Mesendoderm (in vitro differentiated cells): Measurements from ENCODE around the gene GUK1.

Experiments
- DNase-seq: peaks from one replicate; pipeline ENCODE4 v3.0.0; 2013
- H2AK5ac ChIP-seq: 2 replicates; pipeline ENCODE4 v1.6.1; 2013; ENCODE audit warnings: low read length, inconsistent platforms
- H2BK120ac ChIP-seq: 2 replicates; pipeline ENCODE4 v1.6.1; 2013; ENCODE audit warnings: low read depth, mild to moderate bottlenecking, low read length, moderate library complexity, mixed read lengths
- H2BK15ac ChIP-seq: replicated peaks from 2 replicates; pipeline ENCODE4 v1.6.1; 2013; ENCODE audit warnings: low read depth, mild to moderate bottlenecking, moderate library complexity
- H2BK5ac ChIP-seq: 2 replicates; pipeline ENCODE4 v1.6.1; 2013; ENCODE audit warnings: low read length, inconsistent platforms
- H3K18ac ChIP-seq: 2 replicates; pipeline ENCODE4 v1.6.1; 2013; ENCODE audit warnings: mild to moderate bottlenecking, low read length, mixed read lengths
- H3K23ac ChIP-seq: one replicate; pipeline ENCODE4 v1.6.1; 2013; ENCODE audit warnings: low read length
- H3K27ac ChIP-seq: 2 replicates; pipeline ENCODE4 v1.5.1; 2013; ENCODE audit warnings: low read depth, mild to moderate bottlenecking, inconsistent platforms, low read length, moderate library complexity
- H3K27me3 ChIP-seq: 2 replicates; pipeline ENCODE4 v1.6.1; 2013; ENCODE audit warnings: low read length, control low read depth, mild to moderate bottlenecking, inconsistent platforms; ENCODE audit not compliant: insufficient read depth, poor library complexity
- H3K36me3 ChIP-seq: 2 replicates; pipeline ENCODE4 v1.6.1; 2013; ENCODE audit warnings: low read length, inconsistent platforms; ENCODE audit not compliant: control insufficient read depth, insufficient read depth
- H3K4ac ChIP-seq: one replicate; pipeline ENCODE4 v1.6.1; 2013; ENCODE audit warnings: low read depth, mild to moderate bottlenecking, low read length, moderate library complexity
- H3K4me1 ChIP-seq: 2 replicates; pipeline ENCODE4 v1.6.1; 2013; ENCODE audit warnings: low read depth, low read length, inconsistent platforms; ENCODE audit not compliant: control insufficient read depth
- H3K4me2 ChIP-seq: 2 replicates; pipeline ENCODE4 v1.6.1; 2013; ENCODE audit warnings: low read length
- H3K4me3 ChIP-seq: 2 replicates; pipeline ENCODE4 v1.5.1; 2013; ENCODE audit warnings: mild to moderate bottlenecking, low read length
- H3K56ac ChIP-seq: one replicate; pipeline ENCODE4 v1.6.1; 2013; ENCODE audit warnings: low read length
- H3K79me1 ChIP-seq: 2 replicates; pipeline ENCODE4 v1.6.1; 2013; ENCODE audit warnings: low read length, inconsistent platforms
- H3K79me2 ChIP-seq: 2 replicates; pipeline ENCODE4 v1.6.1; 2013; ENCODE audit warnings: mild to moderate bottlenecking, low read length; ENCODE audit not compliant: control insufficient read depth, insufficient read depth
- H3K9ac ChIP-seq: 2 replicates; pipeline ENCODE4 v1.6.1; 2013; ENCODE audit warnings: low read length, inconsistent platforms
- H4K5ac ChIP-seq: one replicate; pipeline ENCODE4 v1.6.1; 2013; ENCODE audit warnings: low read length
- H4K8ac ChIP-seq: one replicate; pipeline ENCODE4 v1.6.1; 2013; ENCODE audit warnings: low read depth, mild to moderate bottlenecking, control low read depth, low read length, moderate library complexity
- WGBS: extraction: QIAGEN DNeasy Blood & Tissue Kit; methylation state at CpG from one replicate; pipeline ENCODE4 v1.1.7; 2013; ENCODE audit warnings: low lambda C conversion rate, missing lambda C conversion rate; ENCODE audit not compliant: insufficient coverage; ENCODE audit errors: extremely low coverage; 5-methylcytosine and 5-hydroxymethylcytosine counted together

Gene GUK1

DNA sequence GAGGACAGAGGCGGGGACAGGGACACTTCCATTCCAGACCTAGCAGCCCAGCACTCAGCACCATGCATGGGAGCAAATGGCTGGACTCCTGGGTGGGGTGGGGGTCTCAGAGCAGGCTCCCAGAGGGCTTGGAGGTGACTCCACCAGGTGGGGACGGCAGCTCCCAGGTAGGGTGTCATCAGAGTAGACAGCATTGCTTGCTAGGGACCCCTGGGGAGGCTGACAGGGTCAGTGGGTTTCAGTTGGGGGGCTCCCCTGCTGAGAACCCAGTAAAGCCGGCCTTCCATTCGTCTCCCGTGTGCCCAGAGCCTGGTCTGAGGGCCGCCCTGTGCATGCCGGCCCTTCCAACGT, 4.9 kb downstream of the GUK1 start:
- DNase-seq = no peak
- no peaks in the 10 kb centered on the region for H3K27me3 ChIP-seq
- no peaks in the 10 kb centered on the region for H3K4me1 ChIP-seq
- no peaks in the 10 kb centered on the region for H3K36me3 ChIP-seq
- H3K4me3 ChIP-seq = no peak overlapping the region
- no peak overlapping the region for H3K4me2 ChIP-seq
- no peak overlapping the region for H3K9ac ChIP-seq
- no peak overlapping the region for H3K4ac ChIP-seq
- H2BK15ac ChIP-seq = no peak overlapping the region
- peaks cover 36% of the 10 kb centered on the region for H3K79me2 ChIP-seq
- H2AK5ac ChIP-seq = no peak overlapping the region
- no peak overlapping the region for H2BK5ac ChIP-seq
- H3K56ac ChIP-seq = no peak overlapping the region
- H3K18ac ChIP-seq = no peak overlapping the region
- no peak overlapping the region for H4K5ac ChIP-seq
- H2BK120ac ChIP-seq = no peak overlapping the region
- H3K23ac ChIP-seq = no peak overlapping the region
- peaks cover 37% of the 10 kb centered on the region for H3K79me1 ChIP-seq
- H3K27ac ChIP-seq = no peak overlapping the region
- H4K8ac ChIP-seq = no peak overlapping the region
- WGBS = no CpG with 5 or more reads among the region's 8 CpGs

DNA sequence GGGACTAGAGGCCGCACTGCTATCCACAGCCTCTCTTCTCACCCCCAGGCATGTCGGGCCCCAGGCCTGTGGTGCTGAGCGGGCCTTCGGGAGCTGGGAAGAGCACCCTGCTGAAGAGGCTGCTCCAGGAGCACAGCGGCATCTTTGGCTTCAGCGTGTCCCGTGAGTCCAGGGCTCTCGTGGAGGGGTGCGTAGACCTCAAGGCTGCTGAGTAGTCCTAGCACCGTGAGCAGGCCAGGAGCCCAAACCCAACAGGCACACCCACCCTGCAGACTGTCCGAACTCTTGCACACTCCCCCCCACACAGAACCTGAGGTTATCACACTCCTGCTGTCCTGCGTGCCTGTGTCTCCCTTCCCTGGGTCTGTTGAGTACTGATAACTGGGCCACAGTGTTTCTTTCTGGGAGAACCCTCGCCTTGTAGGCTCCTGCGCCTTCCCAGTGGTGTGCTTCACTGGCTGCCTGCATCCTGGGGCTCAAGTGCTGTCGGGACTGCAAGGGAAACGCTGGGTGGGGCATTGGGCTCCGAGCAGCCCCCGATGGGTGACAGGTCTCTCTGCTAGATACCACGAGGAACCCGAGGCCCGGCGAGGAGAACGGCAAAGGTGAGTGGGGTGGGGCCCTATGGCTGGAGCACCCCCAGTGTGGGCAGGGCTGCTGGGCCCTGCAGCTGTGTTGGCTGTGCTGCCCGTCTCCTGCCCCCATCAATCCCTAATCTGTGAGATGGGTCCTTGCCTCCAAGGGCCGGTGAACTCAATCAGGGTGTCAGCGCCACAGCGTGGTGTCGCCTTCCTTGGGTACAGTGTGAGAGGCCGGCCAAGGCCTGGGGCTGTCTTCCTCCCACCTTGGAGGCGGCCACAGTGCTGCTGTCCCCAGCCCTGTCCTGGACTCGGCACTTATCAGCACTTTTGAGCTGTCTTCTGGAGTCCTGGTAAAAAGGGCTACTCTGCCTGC, 5.7 kb downstream of the GUK1 start:
- WGBS = no CpG with 5 or more reads among the region's 31 CpGs
- H2BK15ac ChIP-seq = no peak overlapping the region
- no peak overlapping the region for H3K27ac ChIP-seq
- H3K23ac ChIP-seq = no peak overlapping the region
- no peak overlapping the region for H3K9ac ChIP-seq
- H4K8ac ChIP-seq = no peak overlapping the region
- no peaks in the 10 kb centered on the region for H3K27me3 ChIP-seq
- H3K79me1 ChIP-seq = peaks cover 36% of the 10 kb centered on the region
- H2AK5ac ChIP-seq = no peak overlapping the region
- no peak overlapping the region for H2BK5ac ChIP-seq
- H3K4me1 ChIP-seq = no peaks in the 10 kb centered on the region
- no peak overlapping the region for H2BK120ac ChIP-seq
- H3K56ac ChIP-seq = no peak overlapping the region
- DNase-seq = no peak
- H3K18ac ChIP-seq = no peak overlapping the region
- no peaks in the 10 kb centered on the region for H3K36me3 ChIP-seq
- no peak overlapping the region for H3K4ac ChIP-seq
- peaks cover 35% of the 10 kb centered on the region for H3K79me2 ChIP-seq
- no peak overlapping the region for H3K4me3 ChIP-seq
- H3K4me2 ChIP-seq = no peak overlapping the region
- no peak overlapping the region for H4K5ac ChIP-seq

DNA sequence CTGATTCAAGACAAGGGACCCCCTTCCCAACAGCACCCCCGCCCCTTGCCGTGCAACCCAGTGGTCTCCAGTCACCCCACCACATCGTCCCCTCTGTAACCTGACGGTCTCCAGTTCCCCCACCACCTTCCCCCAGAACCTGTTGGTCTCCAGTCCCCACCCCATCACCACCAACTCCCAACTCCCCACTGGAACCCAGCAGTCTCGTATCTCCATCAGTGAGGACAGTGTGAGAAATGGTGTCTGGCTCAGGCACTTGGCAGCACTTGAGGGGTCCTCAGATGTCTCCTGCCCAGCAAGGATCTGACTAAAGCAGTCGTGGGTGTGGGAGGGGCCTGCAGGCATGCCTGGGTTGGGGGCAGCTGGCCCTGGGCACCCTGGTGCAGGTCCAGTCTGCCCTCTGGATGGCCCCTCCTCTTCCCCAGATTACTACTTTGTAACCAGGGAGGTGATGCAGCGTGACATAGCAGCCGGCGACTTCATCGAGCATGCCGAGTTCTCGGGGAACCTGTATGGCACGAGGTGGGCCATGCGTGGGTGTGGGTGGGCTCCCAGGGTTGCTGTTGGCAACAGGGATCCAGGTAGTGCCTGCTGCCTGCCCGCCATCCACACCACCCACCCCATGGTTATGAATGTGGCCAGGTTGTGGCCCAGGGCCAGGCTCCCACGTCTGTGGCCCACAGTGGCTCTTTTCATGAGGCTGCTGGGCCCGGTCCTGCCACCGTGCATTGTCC, 6.5 kb downstream of the GUK1 start:
- Histone ChIP-seq H3K23ac (no peak overlapping the region), H3K18ac (no peak overlapping the region), H2BK15ac (no peak overlapping the region), H2BK120ac (no peak overlapping the region), H3K4me1 (no peaks in the 10 kb centered on the region), H2AK5ac (no peak overlapping the region), H4K5ac (no peak overlapping the region), H3K4me2 (no peak overlapping the region), H3K9ac (no peak overlapping the region), H2BK5ac (no peak overlapping the region), H4K8ac (no peak overlapping the region), H3K4ac (no peak overlapping the region), H3K79me2 (peaks cover 26% of the 10 kb centered on the region), H3K56ac (no peak overlapping the region), H3K27me3 (no peaks in the 10 kb centered on the region), H3K27ac (no peak overlapping the region), H3K4me3 (no peak overlapping the region), H3K36me3 (no peaks in the 10 kb centered on the region), H3K79me1 (peaks cover 28% of the 10 kb centered on the region)
- no peak for DNase-seq
- WGBS = no CpG with 5 or more reads among the region's 18 CpGs

DNA sequence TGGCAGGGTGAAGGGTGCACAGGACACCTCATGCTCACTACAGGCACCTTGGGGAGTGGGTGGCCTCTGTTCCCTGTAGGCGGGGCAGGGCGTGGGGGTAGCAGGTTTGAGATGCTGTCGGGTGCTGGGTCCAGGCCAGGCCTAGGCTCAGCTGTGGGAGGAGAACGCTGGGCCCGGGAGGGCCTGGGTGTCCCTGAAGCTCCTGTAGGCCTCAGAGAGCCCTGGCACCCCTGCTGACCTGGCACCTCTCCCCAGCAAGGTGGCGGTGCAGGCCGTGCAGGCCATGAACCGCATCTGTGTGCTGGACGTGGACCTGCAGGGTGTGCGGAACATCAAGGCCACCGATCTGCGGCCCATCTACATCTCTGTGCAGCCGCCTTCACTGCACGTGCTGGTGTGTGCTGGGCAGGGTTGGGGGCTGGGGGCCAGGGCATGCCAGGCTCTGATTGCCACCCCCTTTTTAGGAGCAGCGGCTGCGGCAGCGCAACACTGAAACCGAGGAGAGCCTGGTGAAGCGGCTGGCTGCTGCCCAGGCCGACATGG, 7.1 kb downstream of the GUK1 start:
- H3K79me2 ChIP-seq = peaks cover 20% of the 10 kb centered on the region
- no peak overlapping the region for H2BK5ac ChIP-seq
- H4K8ac ChIP-seq = no peak overlapping the region
- no peaks in the 10 kb centered on the region for H3K27me3 ChIP-seq
- H2BK15ac ChIP-seq = no peak overlapping the region
- H3K27ac ChIP-seq = no peak overlapping the region
- DNase-seq = no peak
- H2AK5ac ChIP-seq = no peak overlapping the region
- H3K4me2 ChIP-seq = no peak overlapping the region
- no peak overlapping the region for H3K4ac ChIP-seq
- no CpG with 5 or more reads among the region's 20 CpGs for WGBS
- H3K36me3 ChIP-seq = no peaks in the 10 kb centered on the region
- no peak overlapping the region for H3K18ac ChIP-seq
- no peak overlapping the region for H3K4me3 ChIP-seq
- no peak overlapping the region for H2BK120ac ChIP-seq
- no peak overlapping the region for H3K9ac ChIP-seq
- no peak overlapping the region for H3K23ac ChIP-seq
- no peak overlapping the region for H4K5ac ChIP-seq
- H3K79me1 ChIP-seq = peaks cover 22% of the 10 kb centered on the region
- no peak overlapping the region for H3K56ac ChIP-seq
- no peaks in the 10 kb centered on the region for H3K4me1 ChIP-seq

DNA sequence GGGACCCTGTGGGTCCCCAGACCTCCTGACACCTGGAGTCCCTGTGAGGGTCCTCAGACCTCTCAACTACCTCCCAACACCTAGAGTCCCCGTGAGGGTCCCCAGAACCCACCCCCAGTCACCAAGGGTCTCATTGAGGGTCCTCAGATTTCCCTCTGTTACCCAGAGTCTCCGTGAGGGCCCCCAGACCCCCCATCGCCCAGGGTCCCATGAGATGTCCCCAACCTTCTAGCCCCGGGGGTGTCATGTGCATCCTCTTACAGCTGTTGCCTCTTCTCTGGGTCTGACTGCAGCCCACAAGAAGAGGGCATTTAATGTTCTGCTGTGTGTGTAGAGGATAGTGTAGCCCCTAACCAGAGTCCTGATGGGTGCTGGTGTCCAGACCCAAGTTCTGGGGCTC, 7.7 kb downstream of the GUK1 start:
- no peak overlapping the region for H3K4ac ChIP-seq
- H2BK15ac ChIP-seq = no peak overlapping the region
- H3K56ac ChIP-seq = no peak overlapping the region
- peaks cover 14% of the 10 kb centered on the region for H3K79me2 ChIP-seq
- H3K27me3 ChIP-seq = no peaks in the 10 kb centered on the region
- H4K5ac ChIP-seq = no peak overlapping the region
- no peak overlapping the region for H3K9ac ChIP-seq
- no peak overlapping the region for H3K27ac ChIP-seq
- peaks cover 18% of the 10 kb centered on the region for H3K79me1 ChIP-seq
- H2AK5ac ChIP-seq = no peak overlapping the region
- H3K18ac ChIP-seq = no peak overlapping the region
- no CpG with 5 or more reads among the region's 4 CpGs for WGBS
- no peaks in the 10 kb centered on the region for H3K4me1 ChIP-seq
- no peak overlapping the region for H2BK120ac ChIP-seq
- H3K4me3 ChIP-seq = no peak overlapping the region
- DNase-seq = no peak
- no peak overlapping the region for H4K8ac ChIP-seq
- no peak overlapping the region for H3K4me2 ChIP-seq
- H3K36me3 ChIP-seq = no peaks in the 10 kb centered on the region
- H2BK5ac ChIP-seq = no peak overlapping the region
- no peak overlapping the region for H3K23ac ChIP-seq
